Measurements from ENCODE around the gene TSR3. TPM values are rescaled to one million over a fixed set of nuclear protein-coding genes. Genes with fewer than 3 reads are reported as not detected.
A peak's percentile ranks its signal among the peaks of the same experiment; 100 is the strongest.

The TSR3 gene
- total and polyA plus RNA-seq, 2 of the 13 experiments (the other 11 are each of a cell fraction or from before 2014, with no cell fraction given): 24.2 to 51.0 TPM

GRCh38 chr16:1331712-1332617 is 19.7 kb downstream of the TSR3 start (continued):
- TF ChIP-seq ZNF407 (CRISPR knock-in tag; IDR thresholded peaks at IDR 0.05; ENCODE audit: not compliant biosample characterization): no peak
- TF ChIP-seq FUBP1 (CRISPR knock-in tag; IDR thresholded peaks at IDR 0.05; ENCODE audit: borderline replicate concordance): no peak
- no peak for TF ChIP-seq EED (CRISPR knock-in tag; IDR thresholded peaks at IDR 0.05)
- no peak for TF ChIP-seq ZNF207 (IDR thresholded peaks at IDR 0.05; ENCODE audit: borderline replicate concordance)
- no peak for TF ChIP-seq PRMT3 (CRISPR knock-in tag; IDR thresholded peaks at IDR 0.05; ENCODE audit: borderline replicate concordance, low read depth)
- no peak for TF ChIP-seq BHLHE40 (IDR thresholded peaks at IDR 0.05; ENCODE audit: low read length)
- peak; percentile 91 for TF ChIP-seq ETV5 (CRISPR knock-in tag; IDR thresholded peaks at IDR 0.05; ENCODE audit: borderline replicate concordance)
- TF ChIP-seq CSRNP1 (CRISPR knock-in tag; IDR thresholded peaks at IDR 0.05): 0 out of 2 replicates have a peak, but pooled peaks have one; percentile 26
- no peak for TF ChIP-seq SMARCC2 (IDR thresholded peaks at IDR 0.05)
- TF ChIP-seq ZC3H13 (CRISPR knock-in tag; IDR thresholded peaks at IDR 0.05): no peak
- TF ChIP-seq ZNF292 (CRISPR knock-in tag; IDR thresholded peaks at IDR 0.05; ENCODE audit: borderline replicate concordance, low read depth): peak; percentile 90
- no peak for TF ChIP-seq MTA3 (CRISPR knock-in tag; IDR thresholded peaks at IDR 0.05)
- TF ChIP-seq ZNF776 (CRISPR knock-in tag; IDR thresholded peaks at IDR 0.05): no peak
- TF ChIP-seq RBM22 (optimal IDR thresholded peaks at IDR 0.05; ENCODE audit: low read length): no peak
- TF ChIP-seq ZNF251 (CRISPR knock-in tag; IDR thresholded peaks at IDR 0.05): no peak
- no peak for TF ChIP-seq NFE2 (CRISPR knock-in tag; IDR thresholded peaks at IDR 0.05)
- no peak for TF ChIP-seq KAT7 (CRISPR knock-in tag; IDR thresholded peaks at IDR 0.05; ENCODE audit: borderline replicate concordance)
- TF ChIP-seq JUN (CRISPR knock-in tag; IDR thresholded peaks at IDR 0.05): no peak
